Measurements from ENCODE around the gene SHB. TPM values are rescaled to one million over a fixed set of nuclear protein-coding genes. Genes with fewer than 3 reads are reported as not detected.
A peak's percentile ranks its signal among the peaks of the same experiment; 100 is the strongest.

SHB gene
- total RNA-seq, 2 donors from 2014 or later = 41.7 to 57.9 TPM

- Histone ChIP-seq H3K4me3 (peak overlapping the region; percentile 8), H3K27me3 (replicated peaks; ENCODE audit: insufficient read depth) (no peaks in the 10 kb centered on the region), H3K27ac (peak overlapping the region; percentile 47 to 62), H3K9me3 (no peaks in the 10 kb centered on the region), H3K4me1 (ENCODE audit: control insufficient read depth in 1 of 2, low read depth in 2 of 2) (peaks cover 36 to 79% of the 10 kb centered on the region in 2 donors), H3K36me3 (no peaks in the 10 kb centered on the region)
- TF ChIP-seq CTCF (IDR thresholded peaks at IDR 0.05) = no peak
- DNase-seq (ENCODE audit: low spot score) (peak; percentile 65), ATAC-seq (ENCODE audit: insufficient number of reproducible peaks, low FRiP score, low read depth) (no peak)
Measured at GRCh38 chr9:38036359-38037084, 32.5 kb downstream of the SHB start.

DNA sequence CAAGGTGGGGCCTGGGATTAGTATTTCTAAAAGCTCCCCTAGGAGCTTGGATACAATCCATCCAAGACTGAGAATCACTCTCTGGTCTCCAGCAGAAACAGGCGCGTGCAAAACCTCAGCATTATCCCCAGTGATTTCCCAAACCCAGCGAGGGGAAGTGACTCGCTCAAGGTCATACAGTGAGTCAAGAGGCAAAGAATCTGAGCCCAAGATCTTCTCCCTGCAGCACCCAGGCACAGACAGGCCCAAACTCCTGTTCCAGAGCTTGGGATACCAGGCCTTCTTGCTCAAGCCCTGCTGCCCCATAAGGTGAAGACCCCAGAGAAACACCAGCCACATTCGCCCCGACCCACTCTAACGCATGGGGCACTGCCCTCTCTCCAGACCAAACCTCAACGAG is 33.2 kb downstream of the SHB start:
- TF ChIP-seq CTCF (IDR thresholded peaks at IDR 0.05) = no peak
- no peaks in the 10 kb centered on the region for H3K27me3 ChIP-seq (replicated peaks; ENCODE audit: insufficient read depth)
- H3K9me3 ChIP-seq = no peaks in the 10 kb centered on the region
- H3K36me3 ChIP-seq = no peaks in the 10 kb centered on the region
- peak overlapping the region; percentile 47 to 62 for H3K27ac ChIP-seq
- ATAC-seq (ENCODE audit: insufficient number of reproducible peaks, low FRiP score, low read depth) (no peak), DNase-seq (ENCODE audit: low spot score) (no peak)
- H3K4me1 ChIP-seq (ENCODE audit: control insufficient read depth in 1 of 2, low read depth in 2 of 2) = peaks cover 36 to 75% of the 10 kb centered on the region in 2 donors
- H3K4me3 ChIP-seq = peak overlapping the region; percentile 8

DNA sequence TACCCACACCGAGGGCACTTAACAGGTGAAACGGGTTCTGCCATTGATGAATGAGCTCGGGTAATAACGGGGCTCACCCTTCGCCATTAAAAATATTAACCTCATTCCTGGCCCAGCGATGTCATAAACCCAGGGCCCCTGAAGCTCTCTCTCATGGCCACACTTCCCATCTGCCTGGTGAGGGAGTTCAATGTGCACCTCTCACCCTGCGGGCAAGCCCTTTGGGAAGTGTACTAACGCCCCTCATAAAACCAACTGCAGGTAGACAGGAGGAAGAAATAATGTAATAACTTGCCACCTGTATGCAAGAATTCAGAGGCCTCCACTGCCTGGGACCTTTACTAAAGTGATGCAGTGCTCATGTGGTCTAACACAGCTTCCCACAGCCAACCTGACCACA is 35.1 kb downstream of the SHB start:
- no peak for TF ChIP-seq CTCF (IDR thresholded peaks at IDR 0.05)
- ATAC-seq (ENCODE audit: insufficient number of reproducible peaks, low FRiP score, low read depth) = no peak
- H3K27me3 ChIP-seq (replicated peaks; ENCODE audit: insufficient read depth) = no peaks in the 10 kb centered on the region
- H3K4me3 ChIP-seq = no peak overlapping the region
- DNase-seq (ENCODE audit: low spot score) = no peak
- H3K27ac ChIP-seq = no peak overlapping the region
- H3K36me3 ChIP-seq = no peaks in the 10 kb centered on the region
- peaks cover 29 to 57% of the 10 kb centered on the region in 2 donors for H3K4me1 ChIP-seq (ENCODE audit: control insufficient read depth in 1 of 2, low read depth in 2 of 2)
- no peaks in the 10 kb centered on the region for H3K9me3 ChIP-seq

GRCh38 chr9:38032266-38033110 is 36.5 kb downstream of the SHB start:
- H3K27ac ChIP-seq = peak overlapping the region in 1 of 2 donors; percentile 9
- no peaks in the 10 kb centered on the region for H3K36me3 ChIP-seq
- ATAC-seq (ENCODE audit: insufficient number of reproducible peaks, low FRiP score, low read depth) (no peak), DNase-seq (ENCODE audit: low spot score) (no peak)
- H3K4me1 ChIP-seq (ENCODE audit: control insufficient read depth in 1 of 2, low read depth in 2 of 2) = peaks cover 18 to 47% of the 10 kb centered on the region in 2 donors
- no peaks in the 10 kb centered on the region for H3K27me3 ChIP-seq (replicated peaks; ENCODE audit: insufficient read depth)
- H3K4me3 ChIP-seq = no peak overlapping the region
- TF ChIP-seq CTCF (IDR thresholded peaks at IDR 0.05) = no peak
- H3K9me3 ChIP-seq = no peaks in the 10 kb centered on the region

DNA sequence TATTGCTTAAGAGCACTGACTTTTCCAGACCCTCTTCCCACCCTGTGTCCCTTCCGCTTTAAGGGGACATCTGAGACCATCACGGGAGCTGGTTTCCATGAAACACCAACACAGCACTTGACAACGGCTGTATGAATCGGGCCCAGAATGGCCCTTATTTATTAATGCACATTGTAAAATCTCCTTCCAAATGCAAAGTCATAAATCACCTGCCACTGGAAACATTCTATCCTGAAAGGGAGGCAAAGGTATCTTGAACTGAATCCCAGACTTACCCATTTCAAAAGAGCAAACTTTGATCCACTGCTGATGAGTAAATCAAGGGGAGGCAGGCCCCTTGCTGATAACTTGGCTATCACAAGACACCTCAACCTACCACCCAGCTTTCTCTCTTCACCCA is 37.4 kb downstream of the SHB start:
- Histone ChIP-seq H3K36me3 (no peaks in the 10 kb centered on the region), H3K27ac (no peak overlapping the region), H3K9me3 (no peaks in the 10 kb centered on the region), H3K27me3 (replicated peaks; ENCODE audit: insufficient read depth) (no peaks in the 10 kb centered on the region), H3K4me3 (no peak overlapping the region), H3K4me1 (ENCODE audit: control insufficient read depth in 1 of 2, low read depth in 2 of 2) (peaks cover 15 to 47% of the 10 kb centered on the region in 2 donors)
- TF ChIP-seq CTCF (IDR thresholded peaks at IDR 0.05) = no peak
- ATAC-seq (ENCODE audit: insufficient number of reproducible peaks, low FRiP score, low read depth) (no peak), DNase-seq (ENCODE audit: low spot score) (no peak)

All from thoracic aorta (tissue), 2 donors.